OCI-LY7 (cell line): ENCODE results near the gene CHRNG.

ENCODE experiments used
- EZH2phosphoT487 ChIP-seq: fragments of 200-600 bp; sonication (generic); IDR thresholded peaks from 2 replicates; pipeline ENCODE4 v1.6.1; 2018; ENCODE audit warnings: low read depth, borderline replicate concordance, mild to moderate bottlenecking, mixed run types, antibody characterized with exemption, low read length, moderate library complexity, mixed read lengths
- TF ChIP-seq, protein P1 (sequence below): fragments of 200-600 bp; sonication (generic); conservative IDR thresholded peaks from 2 replicates; pipeline ENCODE4 v1.5.1; 2014; ENCODE audit warnings: mild to moderate bottlenecking, antibody characterized with exemption, low read length, moderate library complexity, mixed read lengths

DNA sequence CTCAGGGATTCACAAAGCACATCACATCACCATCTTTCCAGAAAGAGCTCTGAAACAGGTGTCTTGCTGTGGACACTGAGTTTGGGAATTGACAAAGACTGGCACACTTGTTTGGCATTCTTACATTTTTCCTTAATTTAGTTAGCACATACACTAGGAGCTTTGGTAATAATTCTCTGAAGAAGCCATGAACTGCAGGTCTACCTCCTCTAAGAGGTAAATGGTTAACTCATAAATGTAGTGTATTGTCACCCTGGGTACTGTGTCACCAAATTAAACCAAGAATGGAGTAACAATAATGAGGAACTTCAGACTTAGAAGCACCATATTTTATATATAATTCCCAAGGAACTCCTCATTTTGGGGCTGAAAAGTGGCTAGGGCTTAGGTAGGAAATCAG lies 33.5 kb downstream of the CHRNG start:
- TF ChIP-seq, protein P1, sequence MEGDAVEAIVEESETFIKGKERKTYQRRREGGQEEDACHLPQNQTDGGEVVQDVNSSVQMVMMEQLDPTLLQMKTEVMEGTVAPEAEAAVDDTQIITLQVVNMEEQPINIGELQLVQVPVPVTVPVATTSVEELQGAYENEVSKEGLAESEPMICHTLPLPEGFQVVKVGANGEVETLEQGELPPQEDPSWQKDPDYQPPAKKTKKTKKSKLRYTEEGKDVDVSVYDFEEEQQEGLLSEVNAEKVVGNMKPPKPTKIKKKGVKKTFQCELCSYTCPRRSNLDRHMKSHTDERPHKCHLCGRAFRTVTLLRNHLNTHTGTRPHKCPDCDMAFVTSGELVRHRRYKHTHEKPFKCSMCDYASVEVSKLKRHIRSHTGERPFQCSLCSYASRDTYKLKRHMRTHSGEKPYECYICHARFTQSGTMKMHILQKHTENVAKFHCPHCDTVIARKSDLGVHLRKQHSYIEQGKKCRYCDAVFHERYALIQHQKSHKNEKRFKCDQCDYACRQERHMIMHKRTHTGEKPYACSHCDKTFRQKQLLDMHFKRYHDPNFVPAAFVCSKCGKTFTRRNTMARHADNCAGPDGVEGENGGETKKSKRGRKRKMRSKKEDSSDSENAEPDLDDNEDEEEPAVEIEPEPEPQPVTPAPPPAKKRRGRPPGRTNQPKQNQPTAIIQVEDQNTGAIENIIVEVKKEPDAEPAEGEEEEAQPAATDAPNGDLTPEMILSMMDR: no peak
- TF ChIP-seq EZH2phosphoT487: no peak
